ENCODE results near the gene MAML2. TPM values are rescaled to one million over a fixed set of nuclear protein-coding genes. Genes with fewer than 3 reads are reported as not detected.

The MAML2 gene
- total RNA-seq, 2 experiments from 2014 or later = 19.2 to 19.3 TPM

GRCh38 chr11:96284917-96285316 is 58.1 kb downstream of the MAML2 start:
- Mint-ChIP-seq H3K4me1 (peaks cover 53% of the 10 kb centered on the region), H3K27me3 (no peaks in the 10 kb centered on the region), H3K4me3 (no peak overlapping the region), H3K27ac (no peak overlapping the region), H3K9me3 (peaks cover 10% of the 10 kb centered on the region), H3K36me3 (ENCODE audit: low read depth) (peaks cover 41% of the 10 kb centered on the region)
- ChIA-PET CTCF (no interaction called here), POLR2A (no interaction called here)
- DNase-seq = no peak

- no peak for DNase-seq
- H3K9me3 Mint-ChIP-seq = peaks cover 10% of the 10 kb centered on the region
- H3K27me3 Mint-ChIP-seq = no peaks in the 10 kb centered on the region
- ChIA-PET POLR2A (no interaction called here), CTCF (no interaction called here)
- peaks cover 41% of the 10 kb centered on the region for H3K36me3 Mint-ChIP-seq (ENCODE audit: low read depth)
- H3K4me3 Mint-ChIP-seq = no peak overlapping the region
- no peak overlapping the region for H3K27ac Mint-ChIP-seq
- H3K4me1 Mint-ChIP-seq = peaks cover 55% of the 10 kb centered on the region
Measured at GRCh38 chr11:96284401-96284800, 58.6 kb downstream of the MAML2 start.

- CTCF ChIA-PET = no interaction called here
Measured at GRCh38 chr11:96282625-96283220, 60.3 kb downstream of the MAML2 start.

GRCh38 chr11:96280444-96280843 is 62.6 kb downstream of the MAML2 start:
- peaks cover 45% of the 10 kb centered on the region for H3K4me1 Mint-ChIP-seq
- peaks cover 42% of the 10 kb centered on the region for H3K36me3 Mint-ChIP-seq (ENCODE audit: low read depth)
- no peak overlapping the region for H3K4me3 Mint-ChIP-seq
- CTCF ChIA-PET = interaction anchor here (0.9 to 2.6 kb wide), 3 partner anchors 62 to 444 kb away, joined by 3 to 16 read pairs (median 4); partner anchors contain the start of gene MAML2
- no peak for DNase-seq
- H3K27me3 Mint-ChIP-seq = no peaks in the 10 kb centered on the region
- POLR2A ChIA-PET = interaction anchor here (0.8 to 1.3 kb wide), 3 partner anchors 10 to 61 kb away, joined by 3 to 5 read pairs (median 3); no protein-coding TSS in a partner anchor
- H3K27ac Mint-ChIP-seq = no peak overlapping the region
- peaks cover 1% of the 10 kb centered on the region for H3K9me3 Mint-ChIP-seq

More at GRCh38 chr11:96282625-96283220, 60.3 kb downstream of the MAML2 start:
- Mint-ChIP-seq H3K27ac (no peak overlapping the region), H3K27me3 (no peaks in the 10 kb centered on the region), H3K4me3 (no peak overlapping the region), H3K9me3 (peaks cover 10% of the 10 kb centered on the region), H3K36me3 (ENCODE audit: low read depth) (peaks cover 45% of the 10 kb centered on the region), H3K4me1 (peaks cover 55% of the 10 kb centered on the region)
- POLR2A ChIA-PET = interaction anchor here (0.7 kb wide), 1 partner anchor 31 kb away, joined by 3 read pairs; no protein-coding TSS in a partner anchor
- DNase-seq = no peak

- POLR2A ChIA-PET = interaction anchor here (0.8 to 1.3 kb wide), 4 partner anchors 10 to 62 kb away, joined by 3 to 5 read pairs (median 3); no protein-coding TSS in a partner anchor
Measured at GRCh38 chr11:96279896-96280290, 63.1 kb downstream of the MAML2 start.

GRCh38 chr11:96279018-96279895 is 63.7 kb downstream of the MAML2 start:
- DNase-seq = no peak
- H3K4me1 Mint-ChIP-seq = peaks cover 35% of the 10 kb centered on the region
- no peak overlapping the region for H3K4me3 Mint-ChIP-seq
- peaks cover 37% of the 10 kb centered on the region for H3K36me3 Mint-ChIP-seq (ENCODE audit: low read depth)
- no peak overlapping the region for H3K27ac Mint-ChIP-seq
- POLR2A ChIA-PET = interaction anchor here (0.8 to 1.3 kb wide), 4 partner anchors 9 to 63 kb away, joined by 3 to 5 read pairs (median 3); no protein-coding TSS in a partner anchor
- no peaks in the 10 kb centered on the region for H3K27me3 Mint-ChIP-seq
- CTCF ChIA-PET = interaction anchor here (0.5 to 2.6 kb wide), 4 partner anchors 9 to 80 kb away, joined by 3 to 16 read pairs (median 3); partner anchors contain the start of gene MAML2
- no peaks in the 10 kb centered on the region for H3K9me3 Mint-ChIP-seq

More at GRCh38 chr11:96279896-96280290, 63.1 kb downstream of the MAML2 start:
- Mint-ChIP-seq H3K27ac (no peak overlapping the region), H3K9me3 (no peaks in the 10 kb centered on the region), H3K4me3 (no peak overlapping the region), H3K27me3 (no peaks in the 10 kb centered on the region), H3K4me1 (peaks cover 40% of the 10 kb centered on the region), H3K36me3 (ENCODE audit: low read depth) (peaks cover 38% of the 10 kb centered on the region)
- no peak for DNase-seq
- CTCF ChIA-PET = interaction anchor here (0.5 to 2.6 kb wide), 3 partner anchors 59 to 81 kb away, joined by 3 to 16 read pairs (median 3); partner anchors contain the start of gene MAML2

- Mint-ChIP-seq H3K36me3 (ENCODE audit: low read depth) (peaks cover 29% of the 10 kb centered on the region), H3K9me3 (no peaks in the 10 kb centered on the region), H3K4me3 (no peak overlapping the region), H3K4me1 (peaks cover 31% of the 10 kb centered on the region), H3K27me3 (no peaks in the 10 kb centered on the region), H3K27ac (no peak overlapping the region)
- DNase-seq = no peak
- POLR2A ChIA-PET = no interaction called here
- CTCF ChIA-PET = interaction anchor here (0.7 to 0.8 kb wide), 2 partner anchors 8 to 865 kb away, joined by 3 to 4 read pairs; no protein-coding TSS in a partner anchor
Measured at GRCh38 chr11:96278039-96278897, 64.7 kb downstream of the MAML2 start.

- Mint-ChIP-seq H3K4me1 (peaks cover 31% of the 10 kb centered on the region), H3K4me3 (no peak overlapping the region), H3K27ac (no peak overlapping the region), H3K36me3 (ENCODE audit: low read depth) (peaks cover 30% of the 10 kb centered on the region), H3K9me3 (no peaks in the 10 kb centered on the region), H3K27me3 (no peaks in the 10 kb centered on the region)
- no peak for DNase-seq
- CTCF ChIA-PET = interaction anchor here (0.7 kb wide), 1 partner anchor 865 kb away, joined by 4 read pairs; no protein-coding TSS in a partner anchor
- POLR2A ChIA-PET = no interaction called here
Measured at GRCh38 chr11:96277696-96278038, 65.3 kb downstream of the MAML2 start.

- ChIA-PET POLR2A (interaction anchor here (1.6 kb wide), 1 partner anchor 11 kb away, joined by 6 read pairs; no protein-coding TSS in a partner anchor), CTCF (interaction anchor here (0.7 to 1.6 kb wide), 3 partner anchors 10 to 66 kb away, joined by 3 to 5 read pairs (median 4); partner anchors contain the start of gene MAML2)
- Mint-ChIP-seq H3K9me3 (peaks cover 2% of the 10 kb centered on the region), H3K4me1 (peaks cover 34% of the 10 kb centered on the region), H3K36me3 (ENCODE audit: low read depth) (peaks cover 35% of the 10 kb centered on the region), H3K27ac (no peak overlapping the region), H3K27me3 (no peaks in the 10 kb centered on the region), H3K4me3 (no peak overlapping the region)
- DNase-seq = no peak
Measured at GRCh38 chr11:96276836-96277235, 66.2 kb downstream of the MAML2 start.

GRCh38 chr11:96275801-96276594 is 67.0 kb downstream of the MAML2 start:
- POLR2A ChIA-PET = interaction anchor here (1.6 kb wide), 1 partner anchor 12 kb away, joined by 6 read pairs; no protein-coding TSS in a partner anchor
- Mint-ChIP-seq H3K4me3 (no peak overlapping the region), H3K36me3 (ENCODE audit: low read depth) (peaks cover 37% of the 10 kb centered on the region), H3K4me1 (peaks cover 34% of the 10 kb centered on the region), H3K27ac (no peak overlapping the region), H3K27me3 (no peaks in the 10 kb centered on the region), H3K9me3 (peaks cover 4% of the 10 kb centered on the region)
- no peak for DNase-seq
- CTCF ChIA-PET = interaction anchor here (0.6 to 1.6 kb wide), 4 partner anchors 11 to 67 kb away, joined by 3 to 5 read pairs (median 4); partner anchors contain the start of gene MAML2

- POLR2A ChIA-PET = no interaction called here
- H3K27ac Mint-ChIP-seq = no peak overlapping the region
- H3K27me3 Mint-ChIP-seq = no peaks in the 10 kb centered on the region
- H3K4me3 Mint-ChIP-seq = no peak overlapping the region
- DNase-seq = no peak
- H3K9me3 Mint-ChIP-seq = peaks cover 4% of the 10 kb centered on the region
- peaks cover 23% of the 10 kb centered on the region for H3K4me1 Mint-ChIP-seq
- CTCF ChIA-PET = interaction anchor here (1.2 kb wide), 1 partner anchor 279 kb away, joined by 5 read pairs; no protein-coding TSS in a partner anchor
- H3K36me3 Mint-ChIP-seq (ENCODE audit: low read depth) = peaks cover 49% of the 10 kb centered on the region
Measured at GRCh38 chr11:96273507-96273906, 69.5 kb downstream of the MAML2 start.

All from activated CD4-positive, alpha-beta memory T cell treated with anti-CD3 and anti-CD28 coated beads, Interleukin-2, amount 10 ng/mL, durations not matched to agents 7 days and 5 days (primary cell).